ENCODE data around the gene CLNK.

GRCh38 chr4:10470505-10470904 lies 214.1 kb downstream of the CLNK start:
- no peak for TF ChIP-seq CTCF (IDR thresholded peaks at IDR 0.05)
- TF ChIP-seq POLR2A (IDR thresholded peaks at IDR 0.05), result no peak

Data from esophagus squamous epithelium (tissue), 4 donors.